OCI-LY1 (cell line): Measurements from ENCODE around the gene NEK1.

Experiments used
- H2AFZ ChIP-seq: fragments of 200-600 bp; sonication (generic), shearing (Covaris generic); 2 replicates; pipeline ENCODE4 v1.6.0; 2014; ENCODE audit warnings: antibody characterized with exemption, mild to moderate bottlenecking, low read length
- H3F3A ChIP-seq: fragments of 200-600 bp; sonication (generic), shearing (Covaris generic); 2 replicates; pipeline ENCODE4 v1.6.0; 2014; ENCODE audit warnings: mild to moderate bottlenecking, antibody characterized with exemption, low read length, moderate library complexity; ENCODE audit not compliant: insufficient read depth
- H3K27ac ChIP-seq: fragments of 200-600 bp; sonication (generic); 2 replicates; pipeline ENCODE4 v1.5.1; 2014; ENCODE audit warnings: low read length, mixed run types, mild to moderate bottlenecking, low read depth; ENCODE audit not compliant: poor library complexity, severe bottlenecking
- H3K27me3 ChIP-seq: fragments of 200-600 bp; sonication (generic); 2 replicates; pipeline ENCODE4 v1.6.0; 2014; ENCODE audit warnings: antibody characterized with exemption, mild to moderate bottlenecking, low read length, moderate library complexity; ENCODE audit not compliant: insufficient read depth
- H3K36me3 ChIP-seq: fragments of 200-600 bp; sonication (generic); 2 replicates; pipeline ENCODE4 v1.6.1; 2014; ENCODE audit warnings: mild to moderate bottlenecking, antibody characterized with exemption, low read length, moderate library complexity, mixed read lengths; ENCODE audit not compliant: insufficient read depth
- H3K4me1 ChIP-seq: fragments of 200-600 bp; sonication (generic); 2 replicates; pipeline ENCODE4 v1.5.1; 2014; ENCODE audit warnings: mild to moderate bottlenecking, low read length, moderate library complexity; ENCODE audit not compliant: insufficient read depth, severe bottlenecking
- H3K4me2 ChIP-seq: fragments of 200-600 bp; sonication (generic), shearing (Covaris generic); 2 replicates; pipeline ENCODE4 v1.6.1; 2014; ENCODE audit warnings: low read length
- H3K4me3 ChIP-seq: fragments of 200-600 bp; sonication (generic); 2 replicates; pipeline ENCODE4 v1.5.1; 2014; ENCODE audit warnings: low read length, low read depth, mild to moderate bottlenecking, mixed read lengths; ENCODE audit not compliant: poor library complexity, severe bottlenecking
- H3K79me2 ChIP-seq: fragments of 200-600 bp; shearing (Covaris generic); 2 replicates; pipeline ENCODE4 v1.6.1; 2016; ENCODE audit warnings: mixed run types, low read length, mixed read lengths; ENCODE audit not compliant: insufficient read depth
- H3K9ac ChIP-seq: fragments of 200-600 bp; sonication (generic), shearing (Covaris generic); 2 replicates; pipeline ENCODE4 v1.6.1; 2014; ENCODE audit warnings: mild to moderate bottlenecking, low read length, mixed read lengths
- H3K9me2 ChIP-seq: fragments of 200-600 bp; sonication (generic), shearing (Covaris generic); 2 replicates; pipeline ENCODE4 v1.6.1; 2014; ENCODE audit warnings: low read depth, mild to moderate bottlenecking, low read length, mixed read lengths
- H3K9me3 ChIP-seq: fragments of 200-600 bp; shearing (Covaris generic); 2 replicates; pipeline ENCODE4 v1.6.1; 2014; ENCODE audit warnings: low read length, mixed read lengths
- H4K20me1 ChIP-seq: fragments of 200-600 bp; sonication (generic), shearing (Covaris generic); 2 replicates; pipeline ENCODE4 v1.6.0; 2016; ENCODE audit warnings: mild to moderate bottlenecking, low read length; ENCODE audit not compliant: insufficient read depth
- CTCF ChIP-seq: fragments of 200-600 bp; sonication (generic), shearing (Covaris generic); IDR thresholded peaks from 2 replicates; pipeline ENCODE4 v1.5.1; 2017; ENCODE audit warnings: mild to moderate bottlenecking, antibody characterized with exemption, low read length, moderate library complexity, mixed read lengths
- EZH2 ChIP-seq: fragments of 200-600 bp; sonication (generic), shearing (Covaris generic); IDR thresholded peaks from 2 replicates; pipeline ENCODE4 v1.8.0; 2017; ENCODE audit warnings: borderline replicate concordance, mixed run types, mild to moderate bottlenecking, antibody characterized with exemption, low read length, moderate library complexity, mixed read lengths

Gene NEK1

GRCh38 chr4:169484485-169484884, 127.9 kb downstream of the NEK1 start:
- H3K36me3 ChIP-seq, result no peaks in the 10 kb centered on the region
- TF ChIP-seq EZH2 (no peak), CTCF (no peak)
- H3K9me2 ChIP-seq, result no peaks in the 10 kb centered on the region
- H3K79me2 ChIP-seq, result no peaks in the 10 kb centered on the region
- H3F3A ChIP-seq, result no peaks in the 10 kb centered on the region
- H2AFZ ChIP-seq, result no peak overlapping the region
- H3K4me1 ChIP-seq, result no peaks in the 10 kb centered on the region
- H3K27me3 ChIP-seq, result no peaks in the 10 kb centered on the region
- H3K4me2 ChIP-seq, result no peak overlapping the region
- no peak overlapping the region for H3K27ac ChIP-seq
- no peaks in the 10 kb centered on the region for H4K20me1 ChIP-seq
- H3K9ac ChIP-seq, result no peak overlapping the region
- H3K4me3 ChIP-seq, result no peak overlapping the region
- no peaks in the 10 kb centered on the region for H3K9me3 ChIP-seq

- Histone ChIP-seq H3K9me2 (no peaks in the 10 kb centered on the region), H4K20me1 (no peaks in the 10 kb centered on the region), H3K4me2 (no peak overlapping the region), H3K27ac (no peak overlapping the region), H2AFZ (no peak overlapping the region), H3F3A (no peaks in the 10 kb centered on the region), H3K9me3 (no peaks in the 10 kb centered on the region), H3K4me3 (no peak overlapping the region), H3K79me2 (no peaks in the 10 kb centered on the region), H3K27me3 (no peaks in the 10 kb centered on the region), H3K9ac (no peak overlapping the region), H3K4me1 (no peaks in the 10 kb centered on the region), H3K36me3 (peaks cover 14% of the 10 kb centered on the region)
- TF ChIP-seq CTCF (no peak), EZH2 (no peak)
Observed at GRCh38 chr4:169464080-169464479, 148.3 kb downstream of the NEK1 start.

GRCh38 chr4:169460081-169460480, 152.3 kb downstream of the NEK1 start:
- Histone ChIP-seq H3K9me3 (no peaks in the 10 kb centered on the region), H3K27me3 (no peaks in the 10 kb centered on the region), H3K27ac (no peak overlapping the region), H3K4me3 (no peak overlapping the region), H3K9ac (no peak overlapping the region), H2AFZ (no peak overlapping the region), H3F3A (no peaks in the 10 kb centered on the region), H3K4me1 (no peaks in the 10 kb centered on the region), H4K20me1 (no peaks in the 10 kb centered on the region), H3K4me2 (no peak overlapping the region), H3K9me2 (no peaks in the 10 kb centered on the region), H3K79me2 (no peaks in the 10 kb centered on the region), H3K36me3 (peaks cover 14% of the 10 kb centered on the region)
- TF ChIP-seq CTCF (no peak), EZH2 (no peak)
